CD4-positive, alpha-beta T cell treated with Interleukin-17A for 1 hour (primary cell): ENCODE results near the gene PSMF1.

ENCODE experiments used
- DNase-seq: peaks from one replicate; pipeline ENCODE4 v3.0.0-alpha.2; 2020

Gene PSMF1

GRCh38 chr20:1216527-1217427 is 98.4 kb downstream of the PSMF1 start:
- peak; percentile 2 for DNase-seq
